D341Med (cell line): ENCODE measurements around the gene ARVCF.

Experiments used
- DNase-seq: peaks from one replicate; pipeline ENCODE4 v3.0.0; 2012; ENCODE audit warnings: low spot score

Gene ARVCF

DNA sequence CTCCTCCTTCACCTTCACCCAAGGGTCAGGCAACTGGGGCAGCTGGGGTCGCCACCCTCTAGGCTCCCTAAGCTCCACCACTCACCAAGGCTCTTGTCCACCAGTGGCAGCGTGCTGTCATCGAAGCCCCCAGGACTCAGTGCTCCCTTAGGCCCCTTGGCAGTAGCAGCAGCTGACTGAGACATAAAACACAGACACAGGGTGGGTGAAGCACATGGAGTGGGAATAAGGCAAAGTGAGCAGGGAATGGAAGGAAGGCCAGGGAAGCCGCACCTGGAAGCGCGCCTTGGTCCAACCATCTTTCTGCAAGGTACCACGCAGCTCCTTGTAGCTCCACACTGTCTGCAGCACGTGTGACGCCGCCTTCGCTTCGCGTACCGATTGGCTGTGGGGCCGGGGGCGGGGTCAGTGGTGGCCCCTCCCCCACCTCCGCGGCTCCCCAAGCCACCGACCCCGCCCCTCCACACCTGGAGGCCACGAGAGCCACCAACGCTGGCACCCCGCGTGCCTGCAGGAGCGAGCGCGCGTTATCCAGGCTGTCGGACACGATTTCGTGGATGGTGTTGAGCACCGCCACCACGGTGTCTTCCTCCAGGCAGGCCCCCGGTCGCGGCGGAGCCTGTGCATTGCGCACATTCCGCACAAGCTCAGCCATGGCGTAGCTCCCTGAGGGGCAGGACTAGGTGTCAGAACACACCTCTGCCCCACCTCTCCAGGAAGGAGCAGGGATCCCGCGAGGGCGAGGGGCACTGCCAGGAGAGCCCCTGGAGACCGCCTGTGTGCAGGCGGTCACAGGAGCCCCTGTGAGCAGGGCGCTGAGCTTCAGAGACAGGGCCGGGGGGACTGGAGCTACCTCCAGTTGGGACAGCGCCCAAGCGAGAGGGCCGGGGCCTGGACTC is 43.7 kb downstream of the ARVCF start:
- DNase-seq = no peak

DNA sequence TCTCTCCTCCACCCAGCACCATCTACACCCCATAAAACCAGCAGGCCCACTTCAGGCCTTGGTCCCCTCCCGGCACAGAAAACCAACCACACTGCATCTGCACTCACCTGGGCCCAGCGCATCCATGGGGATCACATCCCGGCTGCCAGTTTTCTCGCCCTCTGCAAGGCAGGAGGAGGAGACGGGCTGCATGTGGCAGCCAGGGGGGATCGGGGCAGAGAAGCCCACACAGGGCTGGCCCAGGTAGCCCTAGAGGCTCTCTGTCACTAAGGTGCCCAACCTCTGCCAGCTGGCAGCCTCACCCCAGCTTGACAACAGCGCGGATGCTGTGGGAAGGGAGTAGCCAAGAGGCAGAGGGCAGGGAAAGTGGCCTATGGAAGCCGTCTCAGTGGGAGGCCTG is 44.4 kb downstream of the ARVCF start:
- no peak for DNase-seq

DNA sequence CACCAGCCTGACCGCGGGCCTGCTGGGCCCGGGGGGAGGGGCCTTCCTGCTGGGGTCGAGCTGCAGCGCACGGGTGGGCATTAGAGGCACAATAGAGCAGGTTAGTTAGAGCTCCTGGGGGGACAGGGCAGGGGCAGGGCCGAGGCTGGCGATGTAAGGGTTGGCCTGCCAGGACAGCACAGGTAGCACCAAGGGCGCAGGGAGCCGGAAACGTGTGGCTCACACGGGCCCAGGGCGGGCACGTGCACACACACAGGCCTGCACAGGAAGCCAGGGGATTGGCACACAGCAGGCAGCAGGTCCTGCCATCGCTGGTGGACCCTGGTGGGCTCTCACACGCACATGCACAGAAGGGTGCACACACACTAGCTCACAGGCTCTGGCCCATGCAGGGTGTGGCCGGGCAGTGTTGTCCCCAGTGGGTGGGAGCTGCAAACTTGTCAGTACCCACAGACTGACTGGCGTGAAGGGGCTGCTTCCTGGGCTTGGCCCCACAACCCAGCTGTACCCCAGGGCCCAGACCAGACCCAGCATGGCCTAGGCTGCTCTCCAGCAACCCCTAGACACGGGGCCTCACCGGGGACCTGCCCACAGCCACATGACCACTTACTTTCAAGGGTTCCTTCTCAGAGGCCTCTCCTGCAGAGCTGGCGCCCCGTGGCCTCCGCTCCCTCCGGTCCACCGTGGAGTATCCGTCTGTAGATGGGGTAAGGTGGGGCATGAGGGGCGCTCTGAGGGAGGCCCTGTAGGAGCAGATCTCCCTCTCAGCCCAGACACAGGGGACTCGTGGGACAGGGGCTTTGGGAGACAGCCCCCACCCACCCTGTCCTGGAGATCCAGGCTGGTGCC is 45.1 kb downstream of the ARVCF start:
- DNase-seq = no peak

- DNase-seq = peak; percentile 88
Measured at GRCh38 chr22:19970479-19971275, 45.9 kb downstream of the ARVCF start.

- DNase-seq = no peak
Measured at GRCh38 chr22:19970031-19970478, 46.6 kb downstream of the ARVCF start.

DNA sequence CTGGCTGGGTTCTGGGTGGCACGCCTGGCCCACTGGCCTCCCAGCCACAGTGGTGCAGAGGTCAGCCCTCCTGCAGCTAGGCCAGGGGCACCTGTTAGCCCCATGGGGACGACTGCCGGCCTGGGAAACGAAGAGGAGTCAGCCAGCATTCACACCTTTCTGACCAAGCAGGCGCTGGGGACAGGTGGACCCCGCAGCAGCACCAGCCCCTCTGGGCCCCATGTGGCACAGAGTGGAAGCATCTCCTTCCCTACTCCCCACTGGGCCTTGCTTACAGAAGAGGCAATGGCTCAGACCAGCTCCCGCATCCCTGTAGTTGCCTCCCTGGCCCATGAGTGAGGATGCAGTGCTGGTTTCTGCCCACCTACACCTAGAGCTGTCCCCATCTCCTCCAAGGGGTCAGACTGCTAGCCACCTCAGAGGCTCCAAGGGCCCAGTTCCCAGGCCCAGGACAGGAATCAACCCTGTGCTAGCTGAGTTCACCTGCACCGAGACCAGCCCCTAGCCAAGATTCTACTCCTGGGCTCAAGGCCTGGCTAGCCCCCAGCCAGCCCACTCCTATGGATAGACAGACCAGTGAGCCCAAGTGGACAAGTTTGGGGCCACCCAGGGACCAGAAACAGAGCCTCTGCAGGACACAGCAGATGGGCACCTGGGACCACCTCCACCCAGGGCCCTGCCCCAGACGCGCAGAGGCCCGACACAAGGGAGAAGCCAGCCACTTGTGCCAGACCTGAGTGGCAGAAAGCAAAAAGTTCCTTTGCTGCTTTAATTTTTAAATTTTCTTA is 47.3 kb downstream of the ARVCF start:
- DNase-seq = no peak

DNA sequence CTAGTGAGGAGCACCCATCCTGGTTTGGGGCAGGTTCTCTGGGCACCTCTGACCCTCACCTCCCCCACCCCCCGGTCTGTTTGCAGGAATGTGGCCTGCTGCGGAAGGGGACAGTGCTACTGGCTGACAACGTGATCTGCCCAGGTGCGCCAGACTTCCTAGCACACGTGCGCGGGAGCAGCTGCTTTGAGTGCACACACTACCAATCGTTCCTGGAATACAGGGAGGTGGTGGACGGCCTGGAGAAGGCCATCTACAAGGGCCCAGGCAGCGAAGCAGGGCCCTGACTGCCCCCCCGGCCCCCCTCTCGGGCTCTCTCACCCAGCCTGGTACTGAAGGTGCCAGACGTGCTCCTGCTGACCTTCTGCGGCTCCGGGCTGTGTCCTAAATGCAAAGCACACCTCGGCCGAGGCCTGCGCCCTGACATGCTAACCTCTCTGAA is 48.2 kb downstream of the ARVCF start:
- DNase-seq = no peak

DNA sequence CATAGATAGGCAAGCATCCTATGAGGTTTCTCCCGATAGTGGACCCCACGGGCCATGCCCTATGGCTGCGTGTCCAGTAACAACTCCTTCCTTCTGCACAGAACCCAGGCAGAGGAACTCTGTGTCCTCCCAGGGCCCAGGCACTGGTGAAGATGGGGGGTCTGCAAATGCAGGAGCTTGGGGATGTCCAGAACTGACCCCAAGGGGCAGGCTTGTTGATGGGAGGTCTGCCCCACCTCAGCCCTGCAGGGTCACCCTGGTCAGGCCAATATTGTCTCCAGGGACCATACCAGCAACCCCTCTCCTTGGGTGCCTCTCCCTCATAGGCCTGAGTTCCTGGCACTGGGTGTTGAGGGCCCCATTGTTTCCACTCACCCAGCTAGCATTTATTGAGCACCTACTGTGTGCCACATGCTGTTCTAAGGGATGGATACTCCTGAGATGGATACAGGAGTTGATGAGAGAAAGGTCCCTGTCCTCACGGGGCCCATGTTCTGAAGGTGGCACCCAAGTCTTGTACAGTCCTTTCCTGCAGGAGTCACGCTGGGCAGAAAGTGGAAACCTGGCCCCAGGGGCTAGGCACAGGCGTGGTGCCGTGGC is 48.7 kb downstream of the ARVCF start:
- DNase-seq = no peak

DNA sequence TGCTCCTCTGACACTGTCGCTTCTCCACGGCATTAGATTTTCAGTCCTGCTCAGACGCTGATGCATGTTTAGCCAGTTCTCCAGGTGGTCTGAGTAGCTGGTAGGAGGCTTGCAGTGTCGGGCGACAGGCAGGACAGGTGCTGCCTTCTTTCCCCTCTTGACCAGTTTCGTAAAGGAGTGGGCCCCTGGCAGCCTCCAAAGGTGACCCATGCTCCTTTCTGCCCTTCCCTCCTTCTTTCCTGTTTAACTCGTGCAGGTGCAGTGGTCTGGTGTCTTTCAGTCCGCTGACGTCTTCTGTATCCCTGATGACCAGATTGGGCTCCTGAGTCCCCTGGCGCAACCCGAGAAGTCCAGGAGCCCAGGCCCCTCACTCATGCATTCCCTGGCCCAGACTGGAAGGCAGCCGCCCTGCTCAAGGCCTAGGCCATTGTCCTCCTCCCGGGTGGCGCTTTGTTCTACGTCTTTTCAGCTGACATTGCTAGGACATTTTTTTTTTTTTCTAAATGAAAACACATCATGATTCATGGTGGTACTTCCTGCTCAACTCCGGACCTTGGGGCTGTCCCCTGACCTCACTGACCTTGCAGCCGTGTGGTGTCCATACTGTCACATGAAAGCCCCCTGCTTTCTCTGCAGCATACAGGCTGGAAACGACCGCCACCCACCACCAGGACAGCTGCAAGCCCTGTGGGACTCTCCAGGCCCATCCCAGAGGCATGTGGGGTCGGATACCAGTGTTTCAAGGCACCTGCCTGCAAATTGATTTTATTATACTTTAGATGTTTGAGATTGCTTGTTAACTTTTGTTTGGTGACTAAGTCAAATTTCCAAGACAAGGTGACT is 49.5 kb downstream of the ARVCF start:
- DNase-seq = no peak

GRCh38 chr22:19965771-19966709 is 50.6 kb downstream of the ARVCF start:
- DNase-seq = no peak

- no peak for DNase-seq
Measured at GRCh38 chr22:19964701-19965386, 51.8 kb downstream of the ARVCF start.

DNA sequence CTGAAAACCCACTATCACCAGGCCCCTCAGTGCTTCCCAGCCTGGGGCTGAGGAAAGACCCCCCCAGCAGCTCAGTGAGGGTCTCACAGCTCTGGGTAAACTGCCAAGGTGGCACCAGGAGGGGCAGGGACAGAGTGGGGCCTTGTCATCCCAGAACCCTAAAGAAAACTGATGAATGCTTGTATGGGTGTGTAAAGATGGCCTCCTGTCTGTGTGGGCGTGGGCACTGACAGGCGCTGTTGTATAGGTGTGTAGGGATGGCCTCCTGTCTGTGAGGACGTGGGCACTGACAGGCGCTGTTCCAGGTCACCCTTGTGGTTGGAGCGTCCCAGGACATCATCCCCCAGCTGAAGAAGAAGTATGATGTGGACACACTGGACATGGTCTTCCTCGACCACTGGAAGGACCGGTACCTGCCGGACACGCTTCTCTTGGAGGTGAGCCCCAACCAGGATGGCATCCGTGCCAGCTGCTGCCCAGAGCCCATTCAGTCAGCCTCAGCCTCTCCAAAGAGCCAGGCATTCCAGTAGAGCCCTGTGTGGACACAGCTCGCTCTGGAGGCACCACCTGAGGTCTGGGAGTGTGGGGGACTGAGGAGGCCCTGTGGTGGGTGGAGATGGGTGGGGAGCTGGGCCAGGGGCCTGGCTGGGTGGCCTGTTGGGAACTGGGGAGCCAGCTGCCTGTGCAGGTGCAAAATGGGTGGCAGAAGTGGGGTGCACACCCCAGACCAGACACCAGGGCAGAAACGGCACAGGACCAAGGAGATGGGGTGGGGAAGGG is 52.6 kb downstream of the ARVCF start:
- DNase-seq = no peak

DNA sequence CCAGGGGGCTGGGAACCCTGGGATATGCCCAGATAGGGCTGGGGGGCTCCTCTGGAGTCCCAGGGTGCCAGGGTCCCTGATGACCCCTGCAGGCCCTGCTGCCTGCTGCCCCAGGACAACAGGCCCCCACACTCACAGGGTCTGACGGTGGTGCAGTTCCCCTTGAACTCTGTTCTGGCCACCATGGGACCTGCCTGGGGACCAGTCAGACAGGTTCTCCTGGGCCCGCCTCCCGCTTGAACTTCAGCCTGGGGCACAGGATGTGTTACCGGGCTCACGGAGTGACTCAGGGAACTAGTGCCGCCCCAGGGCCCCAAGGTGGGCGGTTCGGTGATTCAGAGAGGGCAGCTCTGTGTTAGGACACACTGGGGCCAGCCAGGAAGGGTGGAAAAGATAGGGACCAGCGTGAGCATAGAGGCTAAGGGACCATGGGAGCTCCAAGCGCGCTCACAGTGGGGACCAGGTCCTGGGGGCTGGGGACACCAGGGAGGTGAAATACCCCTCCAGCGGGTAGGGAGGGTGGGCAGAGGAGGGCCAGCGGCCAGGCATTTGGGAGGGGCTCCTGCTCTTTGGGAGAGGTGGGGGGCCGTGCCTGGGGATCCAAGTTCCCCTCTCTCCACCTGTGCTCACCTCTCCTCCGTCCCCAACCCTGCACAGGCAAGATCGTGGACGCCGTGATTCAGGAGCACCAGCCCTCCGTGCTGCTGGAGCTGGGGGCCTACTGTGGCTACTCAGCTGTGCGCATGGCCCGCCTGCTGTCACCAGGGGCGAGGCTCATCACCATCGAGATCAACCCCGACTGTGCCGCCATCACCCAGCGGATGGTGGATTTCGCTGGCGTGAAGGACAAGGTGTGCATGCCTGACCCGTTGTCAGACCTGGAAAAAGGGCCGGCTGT is 53.5 kb downstream of the ARVCF start:
- DNase-seq = no peak

GRCh38 chr22:19962246-19962908 is 54.2 kb downstream of the ARVCF start:
- peak; percentile 90 for DNase-seq

DNA sequence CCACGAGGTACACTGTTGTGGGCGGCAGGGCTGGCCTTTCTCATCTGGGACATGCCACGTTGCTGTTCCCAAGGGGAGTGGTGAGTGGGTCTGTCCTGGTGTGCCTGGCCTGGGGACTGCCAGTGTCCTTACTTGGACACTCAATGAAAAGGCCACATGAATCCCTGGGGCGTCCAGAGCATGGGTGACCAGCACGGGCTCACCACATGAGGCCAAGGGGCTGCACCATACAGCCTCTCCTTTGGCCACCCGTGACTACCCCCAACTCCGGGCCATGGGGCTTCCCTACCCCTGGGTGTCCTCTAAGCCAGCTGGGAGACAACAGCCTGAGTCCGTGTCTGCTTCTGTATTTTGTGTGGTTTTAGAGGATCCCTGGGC is 54.8 kb downstream of the ARVCF start:
- DNase-seq = no peak

DNA sequence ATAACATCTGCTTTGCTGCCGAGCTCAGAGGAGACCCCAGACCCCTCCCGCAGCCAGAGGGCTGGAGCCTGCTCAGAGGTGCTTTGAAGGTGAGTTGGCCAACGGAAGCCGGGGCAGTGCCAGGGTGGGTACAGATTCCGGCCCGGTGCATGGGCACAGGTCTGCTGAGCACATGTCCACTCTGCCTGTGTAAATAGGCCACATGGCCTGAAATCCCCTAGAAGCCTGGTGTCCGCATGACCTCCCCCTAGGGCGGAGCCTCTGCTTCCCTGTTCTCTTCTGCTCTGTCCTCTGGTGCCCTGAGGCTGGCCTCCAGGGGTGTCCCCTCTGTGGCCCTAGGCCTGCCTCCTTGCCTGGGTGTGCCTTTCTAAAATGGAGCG is 55.4 kb downstream of the ARVCF start:
- no peak for DNase-seq
